Measurements from ENCODE around the gene RIT2. TPM values are rescaled to one million over a fixed set of nuclear protein-coding genes. Genes with fewer than 3 reads are reported as not detected.

Gene RIT2
- total and polyA plus RNA-seq, 4 donors = 7.1 to 30.1 (median 22.4) TPM

DNA sequence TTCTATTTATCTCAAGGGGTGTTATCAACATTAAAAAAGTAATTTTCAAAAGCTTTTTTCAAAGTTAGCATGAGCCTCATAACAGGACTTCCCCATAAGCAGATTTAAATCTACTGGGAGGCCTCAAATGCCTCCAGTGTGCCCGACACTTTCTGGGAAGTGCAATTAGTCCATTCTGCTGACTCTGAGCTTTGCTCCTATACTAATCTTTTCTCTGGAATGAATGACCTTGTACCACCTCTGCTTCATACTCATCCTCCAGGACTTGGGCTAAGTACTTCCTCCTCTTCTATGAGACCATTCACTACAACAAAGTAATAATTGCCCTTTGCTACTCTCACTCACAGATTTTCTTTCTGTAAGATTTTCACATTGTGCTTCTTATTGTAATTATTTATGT, 111.1 kb downstream of the RIT2 start:
- DNase-seq (ENCODE audit: low read depth in 4 of 6, low spot score in 6 of 6) = peak in 1 of 6 donors; percentile 30
- Histone ChIP-seq H3K9me3 (ENCODE audit: control insufficient read depth, insufficient read depth, low read length) (no peaks in the 10 kb centered on the region), H3K36me3 (ENCODE audit: control insufficient read depth, insufficient read depth, low read length) (no peaks in the 10 kb centered on the region), H3K27me3 (ENCODE audit: control insufficient read depth, insufficient read depth, low read length) (no peaks in the 10 kb centered on the region), H3K27ac (ENCODE audit: low read depth, low read length) (no peak overlapping the region), H3K4me3 (ENCODE audit: low read depth, low read length) (no peak overlapping the region), H3K4me1 (ENCODE audit: control insufficient read depth, insufficient read depth, low read length) (no peaks in the 10 kb centered on the region)
- WGBS (ENCODE audit: insufficient coverage) = 80% methylated on average over 1 of the region's 1 CpG

DNA sequence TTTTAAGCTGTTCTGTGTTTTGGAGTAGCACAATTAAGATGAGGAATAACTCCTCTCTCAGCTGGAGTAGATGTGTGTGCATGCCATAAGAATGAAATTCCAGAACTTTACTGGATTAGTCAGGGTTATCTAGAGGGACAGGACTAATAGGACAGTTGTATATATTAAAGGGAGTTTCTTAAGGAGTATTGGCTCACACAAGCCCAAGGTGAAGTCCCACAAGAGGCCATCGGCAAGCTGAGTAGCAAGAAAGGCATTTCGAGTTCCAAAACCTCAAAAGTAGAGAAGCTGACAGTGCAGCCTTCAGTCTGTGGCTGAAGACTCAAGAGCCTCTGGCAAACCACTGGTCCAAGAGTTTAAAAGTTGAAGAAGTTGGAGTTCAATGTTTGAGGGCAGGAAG, 113.7 kb downstream of the RIT2 start:
- Histone ChIP-seq H3K36me3 (ENCODE audit: control insufficient read depth, insufficient read depth, low read length) (no peaks in the 10 kb centered on the region), H3K4me1 (ENCODE audit: control insufficient read depth, insufficient read depth, low read length) (no peaks in the 10 kb centered on the region), H3K9me3 (ENCODE audit: control insufficient read depth, insufficient read depth, low read length) (no peaks in the 10 kb centered on the region), H3K4me3 (ENCODE audit: low read depth, low read length) (no peak overlapping the region), H3K27me3 (ENCODE audit: control insufficient read depth, insufficient read depth, low read length) (no peaks in the 10 kb centered on the region), H3K27ac (ENCODE audit: low read depth, low read length) (no peak overlapping the region)
- no peak for DNase-seq (ENCODE audit: low read depth in 4 of 6, low spot score in 6 of 6)
- 100% methylated on average over 2 of the region's 2 CpGs for WGBS (ENCODE audit: insufficient coverage)

DNA sequence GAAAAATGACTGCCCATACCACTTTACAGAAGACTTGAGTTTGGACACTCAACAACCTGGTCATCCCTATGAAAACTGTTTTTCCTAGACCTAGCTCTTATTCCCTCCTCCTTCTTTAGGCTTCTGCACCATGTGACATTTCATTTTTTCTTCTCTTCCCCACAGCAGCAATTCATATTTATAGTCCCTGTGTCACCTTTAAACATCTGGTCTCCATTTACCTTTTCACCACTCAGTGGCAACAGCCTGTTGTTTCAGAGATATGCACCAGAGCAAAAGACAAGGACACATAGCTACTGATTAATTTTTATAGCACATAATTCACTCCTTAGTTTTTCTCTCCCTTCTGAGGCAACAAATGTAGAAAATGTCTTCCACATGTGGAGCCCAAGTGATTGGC, 118.7 kb downstream of the RIT2 start:
- Histone ChIP-seq H3K9me3 (ENCODE audit: control insufficient read depth, insufficient read depth, low read length) (no peaks in the 10 kb centered on the region), H3K4me3 (ENCODE audit: low read depth, low read length) (no peak overlapping the region), H3K27ac (ENCODE audit: low read depth, low read length) (no peak overlapping the region), H3K27me3 (ENCODE audit: control insufficient read depth, insufficient read depth, low read length) (no peaks in the 10 kb centered on the region), H3K4me1 (ENCODE audit: control insufficient read depth, insufficient read depth, low read length) (no peaks in the 10 kb centered on the region), H3K36me3 (ENCODE audit: control insufficient read depth, insufficient read depth, low read length) (no peaks in the 10 kb centered on the region)
- no peak for DNase-seq (ENCODE audit: low read depth in 4 of 6, low spot score in 6 of 6)

DNA sequence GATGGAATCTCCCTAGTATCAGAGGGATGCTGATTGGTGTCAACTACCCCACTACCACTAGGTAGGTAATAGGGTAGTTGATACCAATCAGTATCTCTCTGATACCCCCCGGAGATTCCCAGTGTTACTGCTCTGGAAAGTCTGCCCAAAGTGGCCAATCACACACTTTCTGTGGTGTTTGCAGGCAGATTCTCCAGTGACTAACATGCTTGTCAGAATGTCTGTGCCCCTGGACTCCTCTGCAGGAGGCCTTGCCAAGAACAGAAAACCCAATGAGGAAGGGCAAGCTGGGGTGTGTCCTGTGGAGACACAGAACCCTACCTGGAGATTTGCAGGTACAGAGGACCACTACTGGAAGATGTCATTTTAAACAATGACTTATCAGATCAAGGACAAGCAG, 135.1 kb downstream of the RIT2 start:
- Histone ChIP-seq H3K9me3 (ENCODE audit: control insufficient read depth, insufficient read depth, low read length) (no peaks in the 10 kb centered on the region), H3K36me3 (ENCODE audit: control insufficient read depth, insufficient read depth, low read length) (no peaks in the 10 kb centered on the region), H3K27ac (ENCODE audit: low read depth, low read length) (no peak overlapping the region), H3K27me3 (ENCODE audit: control insufficient read depth, insufficient read depth, low read length) (no peaks in the 10 kb centered on the region), H3K4me3 (ENCODE audit: low read depth, low read length) (no peak overlapping the region), H3K4me1 (ENCODE audit: control insufficient read depth, insufficient read depth, low read length) (no peaks in the 10 kb centered on the region)
- WGBS (ENCODE audit: insufficient coverage) = no CpG with 5 or more reads among the region's 1 CpG
- DNase-seq (ENCODE audit: low read depth in 4 of 6, low spot score in 6 of 6) = no peak

DNA sequence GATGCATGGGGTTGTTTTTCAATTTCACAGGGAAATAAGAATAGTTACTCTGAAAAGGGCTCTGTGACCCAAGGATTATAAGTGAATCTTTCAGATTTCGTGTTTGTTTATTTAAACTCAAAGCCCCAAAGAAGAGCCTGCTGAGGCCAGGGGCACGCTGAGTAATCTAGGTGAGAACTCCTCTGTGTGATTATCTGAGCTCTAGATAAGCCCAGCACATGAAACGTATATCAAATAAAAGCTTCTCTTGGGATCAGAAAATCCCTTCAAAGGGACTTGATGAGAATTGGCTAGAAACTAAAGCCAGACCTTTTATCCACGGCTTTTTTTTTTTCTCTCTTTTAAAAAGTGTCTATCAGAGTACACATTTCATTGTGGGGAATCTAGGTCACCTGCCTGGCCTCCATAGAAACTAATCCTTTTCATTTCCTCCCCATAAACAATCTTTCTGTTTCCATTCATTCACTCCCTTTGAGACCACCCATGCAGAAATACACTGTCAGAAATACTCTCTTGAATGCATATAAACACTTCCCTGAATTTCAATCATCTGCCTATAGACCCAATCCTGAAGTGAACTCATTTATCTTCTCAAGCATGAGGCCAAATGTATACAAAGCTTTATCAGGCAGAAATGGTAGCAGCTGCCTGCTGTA, 137.4 kb downstream of the RIT2 start:
- no peaks in the 10 kb centered on the region for H3K9me3 ChIP-seq (ENCODE audit: control insufficient read depth, insufficient read depth, low read length)
- peak in 2 of 6 donors; percentile 30 to 57 for DNase-seq (ENCODE audit: low read depth in 4 of 6, low spot score in 6 of 6)
- no peaks in the 10 kb centered on the region for H3K4me1 ChIP-seq (ENCODE audit: control insufficient read depth, insufficient read depth, low read length)
- H3K27me3 ChIP-seq (ENCODE audit: control insufficient read depth, insufficient read depth, low read length) = no peaks in the 10 kb centered on the region
- no peaks in the 10 kb centered on the region for H3K36me3 ChIP-seq (ENCODE audit: control insufficient read depth, insufficient read depth, low read length)
- H3K4me3 ChIP-seq (ENCODE audit: low read depth, low read length) = no peak overlapping the region
- H3K27ac ChIP-seq (ENCODE audit: low read depth, low read length) = no peak overlapping the region
- WGBS (ENCODE audit: insufficient coverage) = 0% methylated on average over 1 of the region's 4 CpGs

DNA sequence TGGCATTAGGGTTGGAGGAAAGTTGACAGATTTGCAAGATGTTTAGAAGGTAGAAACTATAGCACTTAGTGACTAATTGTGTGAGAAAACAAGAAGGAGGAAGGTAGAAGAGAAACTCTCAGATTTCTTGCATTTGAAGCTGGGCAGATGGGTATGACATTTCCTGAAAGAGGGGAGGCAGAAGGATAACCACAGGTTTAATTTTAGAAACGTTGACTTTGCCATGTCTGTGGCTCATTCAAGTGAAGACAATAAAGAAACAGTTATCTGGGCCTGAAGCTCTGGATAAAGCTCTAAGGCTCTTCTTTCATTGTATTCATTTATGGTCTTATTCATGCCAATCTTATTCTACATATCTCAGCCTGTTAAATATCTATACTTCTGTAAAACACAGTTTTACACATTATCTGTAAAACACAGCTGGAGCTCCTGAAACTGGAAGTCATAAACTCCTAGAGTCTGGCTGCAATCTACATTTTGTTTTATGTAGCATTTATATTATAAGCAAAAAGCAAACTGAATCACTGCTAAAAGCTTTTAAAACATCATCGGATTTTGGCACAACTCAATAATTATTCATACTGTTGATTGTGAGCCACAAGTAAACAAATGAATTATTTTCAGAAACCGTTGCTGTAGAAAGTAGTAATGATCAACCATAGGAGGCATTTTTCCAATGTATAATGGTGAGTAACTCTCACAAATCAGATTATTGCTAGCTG, 138.5 kb downstream of the RIT2 start:
- peak in 1 of 6 donors; percentile 46 for DNase-seq (ENCODE audit: low read depth in 4 of 6, low spot score in 6 of 6)
- Histone ChIP-seq H3K27ac (ENCODE audit: low read depth, low read length) (no peak overlapping the region), H3K36me3 (ENCODE audit: control insufficient read depth, insufficient read depth, low read length) (no peaks in the 10 kb centered on the region), H3K27me3 (ENCODE audit: control insufficient read depth, insufficient read depth, low read length) (no peaks in the 10 kb centered on the region), H3K9me3 (ENCODE audit: control insufficient read depth, insufficient read depth, low read length) (no peaks in the 10 kb centered on the region), H3K4me3 (ENCODE audit: low read depth, low read length) (no peak overlapping the region), H3K4me1 (ENCODE audit: control insufficient read depth, insufficient read depth, low read length) (no peaks in the 10 kb centered on the region)
- WGBS (ENCODE audit: insufficient coverage) = no CpG with 5 or more reads among the region's 3 CpGs

DNA sequence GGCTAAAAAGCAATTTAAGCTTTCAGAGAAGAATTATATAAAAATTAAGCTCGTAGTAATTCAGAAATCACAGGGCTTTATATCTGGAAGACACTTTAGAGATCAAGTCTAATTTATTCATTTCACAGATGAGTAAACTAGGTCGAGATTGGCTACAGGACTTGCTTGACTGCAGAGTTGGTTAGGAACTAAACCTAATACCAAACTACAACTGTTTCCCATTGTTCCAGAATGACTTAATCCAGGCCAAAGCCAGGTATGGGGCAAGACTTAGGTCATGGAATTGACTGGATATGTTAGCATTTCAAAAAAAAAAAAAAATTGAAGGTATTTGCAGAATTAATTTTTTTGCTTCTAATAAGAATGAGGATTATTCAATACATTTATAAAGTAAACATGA, 146.1 kb downstream of the RIT2 start:
- Histone ChIP-seq H3K9me3 (ENCODE audit: control insufficient read depth, insufficient read depth, low read length) (no peaks in the 10 kb centered on the region), H3K36me3 (ENCODE audit: control insufficient read depth, insufficient read depth, low read length) (no peaks in the 10 kb centered on the region), H3K27ac (ENCODE audit: low read depth, low read length) (no peak overlapping the region), H3K4me3 (ENCODE audit: low read depth, low read length) (no peak overlapping the region), H3K4me1 (ENCODE audit: control insufficient read depth, insufficient read depth, low read length) (no peaks in the 10 kb centered on the region), H3K27me3 (ENCODE audit: control insufficient read depth, insufficient read depth, low read length) (no peaks in the 10 kb centered on the region)
- no CpG with 5 or more reads among the region's 2 CpGs for WGBS (ENCODE audit: insufficient coverage)
- no peak for DNase-seq (ENCODE audit: low read depth in 4 of 6, low spot score in 6 of 6)

DNA sequence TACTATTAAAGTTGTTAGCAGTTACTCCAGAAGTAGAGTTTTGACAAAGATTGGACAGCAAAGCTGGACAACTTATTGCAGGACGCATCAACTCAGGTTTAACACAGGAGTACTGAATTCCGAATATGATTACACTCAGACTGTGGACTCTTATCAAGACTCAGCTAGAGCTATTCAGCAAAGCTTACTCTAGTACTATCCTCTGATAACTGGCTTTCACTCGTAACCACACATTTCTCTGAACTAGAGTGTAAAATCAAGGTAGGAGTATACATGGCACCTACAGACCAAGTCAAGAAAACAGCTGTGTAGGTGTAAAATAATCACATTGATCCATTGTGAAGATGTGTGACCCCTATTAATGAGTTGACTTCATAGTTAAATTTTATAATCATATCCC, 154.2 kb downstream of the RIT2 start:
- H3K9me3 ChIP-seq (ENCODE audit: control insufficient read depth, insufficient read depth, low read length) = no peaks in the 10 kb centered on the region
- 92% methylated on average over 2 of the region's 3 CpGs for WGBS (ENCODE audit: insufficient coverage)
- DNase-seq (ENCODE audit: low read depth in 4 of 6, low spot score in 6 of 6) = no peak
- H3K4me1 ChIP-seq (ENCODE audit: control insufficient read depth, insufficient read depth, low read length) = no peaks in the 10 kb centered on the region
- H3K4me3 ChIP-seq (ENCODE audit: low read depth, low read length) = no peak overlapping the region
- H3K36me3 ChIP-seq (ENCODE audit: control insufficient read depth, insufficient read depth, low read length) = no peaks in the 10 kb centered on the region
- H3K27me3 ChIP-seq (ENCODE audit: control insufficient read depth, insufficient read depth, low read length) = no peaks in the 10 kb centered on the region
- H3K27ac ChIP-seq (ENCODE audit: low read depth, low read length) = no peak overlapping the region

DNA sequence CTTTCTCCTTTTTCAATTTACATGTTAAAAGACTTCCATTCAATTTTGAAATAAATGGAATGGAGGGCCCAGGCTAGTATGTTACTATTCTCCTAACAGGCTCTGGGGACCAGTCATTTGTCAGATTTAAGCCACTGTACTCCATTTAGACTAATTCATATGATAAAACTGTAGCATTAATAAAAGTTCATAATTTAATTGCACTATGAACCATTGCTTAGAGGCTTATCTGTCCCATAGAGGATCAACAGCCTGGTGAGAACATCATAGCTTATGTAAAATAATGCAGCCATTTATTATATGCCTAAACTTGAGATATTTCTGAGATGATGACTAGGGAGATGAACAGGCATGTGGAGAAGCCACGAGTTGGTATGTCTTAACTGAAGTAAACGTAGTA, 156.0 kb downstream of the RIT2 start:
- Histone ChIP-seq H3K27ac (ENCODE audit: low read depth, low read length) (no peak overlapping the region), H3K27me3 (ENCODE audit: control insufficient read depth, insufficient read depth, low read length) (no peaks in the 10 kb centered on the region), H3K9me3 (ENCODE audit: control insufficient read depth, insufficient read depth, low read length) (no peaks in the 10 kb centered on the region), H3K36me3 (ENCODE audit: control insufficient read depth, insufficient read depth, low read length) (no peaks in the 10 kb centered on the region), H3K4me3 (ENCODE audit: low read depth, low read length) (no peak overlapping the region), H3K4me1 (ENCODE audit: control insufficient read depth, insufficient read depth, low read length) (no peaks in the 10 kb centered on the region)
- WGBS (ENCODE audit: insufficient coverage) = no CpG with 5 or more reads among the region's 2 CpGs
- no peak for DNase-seq (ENCODE audit: low read depth in 4 of 6, low spot score in 6 of 6)

DNA sequence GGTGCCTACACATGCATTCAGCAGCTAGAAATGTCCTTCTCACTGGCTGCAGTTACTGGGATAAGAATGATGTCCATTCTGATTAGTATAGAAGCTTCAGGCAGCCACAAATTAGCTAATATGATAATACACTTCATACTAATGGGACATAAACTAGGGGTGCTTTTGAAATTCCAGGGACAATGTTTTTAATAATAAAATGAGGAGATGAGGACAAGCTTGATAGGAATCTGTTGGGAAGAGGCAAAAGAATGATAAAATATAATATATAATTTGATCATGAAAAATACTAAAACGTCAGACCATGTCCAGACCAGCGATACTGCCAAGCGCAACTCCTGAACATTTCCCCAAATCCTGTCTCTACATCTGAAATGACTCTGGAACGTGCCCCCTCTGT, 157.1 kb downstream of the RIT2 start:
- Histone ChIP-seq H3K4me1 (ENCODE audit: control insufficient read depth, insufficient read depth, low read length) (no peaks in the 10 kb centered on the region), H3K4me3 (ENCODE audit: low read depth, low read length) (no peak overlapping the region), H3K9me3 (ENCODE audit: control insufficient read depth, insufficient read depth, low read length) (no peaks in the 10 kb centered on the region), H3K36me3 (ENCODE audit: control insufficient read depth, insufficient read depth, low read length) (no peaks in the 10 kb centered on the region), H3K27ac (ENCODE audit: low read depth, low read length) (no peak overlapping the region), H3K27me3 (ENCODE audit: control insufficient read depth, insufficient read depth, low read length) (no peaks in the 10 kb centered on the region)
- WGBS (ENCODE audit: insufficient coverage) = 85% methylated on average over 4 of the region's 4 CpGs
- no peak for DNase-seq (ENCODE audit: low read depth in 4 of 6, low spot score in 6 of 6)
